Progenitor cell of endocrine pancreas (in vitro differentiated cells): ENCODE measurements around the gene TH. TPM values are rescaled to one million over a fixed set of nuclear protein-coding genes. Genes with fewer than 3 reads are reported as not detected.

Source experiments
- DNase-seq: peaks from one replicate; pipeline ENCODE4 v3.0.0; 2021; ENCODE audit warnings: low spot score; ENCODE audit not compliant: unreplicated experiment
- H3K27ac Mint-ChIP-seq: 2 replicates; pipeline ENCODE4 v1.8.0; 2021; ENCODE audit warnings: mild to moderate bottlenecking, moderate library complexity, mixed read lengths
- H3K27me3 Mint-ChIP-seq: 2 replicates; pipeline ENCODE4 v1.8.0; 2021; ENCODE audit warnings: mixed read lengths
- H3K36me3 Mint-ChIP-seq: 2 replicates; pipeline ENCODE4 v1.8.0; 2022; ENCODE audit warnings: mixed read lengths; ENCODE audit not compliant: insufficient read depth
- H3K4me1 Mint-ChIP-seq: 2 replicates; pipeline ENCODE4 v1.8.0; 2021; ENCODE audit warnings: low read depth, mixed read lengths
- H3K4me3 Mint-ChIP-seq: 2 replicates; pipeline ENCODE4 v1.8.0; 2021; ENCODE audit warnings: low read depth, mild to moderate bottlenecking, moderate library complexity, mixed read lengths
- H3K9me3 Mint-ChIP-seq: 2 replicates; pipeline ENCODE4 v1.8.0; 2021; ENCODE audit warnings: low read depth, mixed read lengths
- CTCF ChIP-seq: fragments of 200-600 bp; sonication (generic); IDR thresholded peaks from one replicate; pipeline ENCODE4 v1.5.0; 2021; ENCODE audit warnings: antibody characterized with exemption, mild to moderate bottlenecking; ENCODE audit not compliant: unreplicated experiment
- total RNA-seq: library from RNA; stranded (reverse); gene quantifications from 2 replicates; pipeline ENCODE4 v1.2.1, GENCODE V29; 2021

The TH gene
- total RNA-seq, 1 donor from 2014 or later: 0.53 TPM

GRCh38 chr11:2146051-2146450, 25.6 kb downstream of the TH start:
- peaks cover 3% of the 10 kb centered on the region for H3K36me3 Mint-ChIP-seq
- H3K4me3 Mint-ChIP-seq: peak overlapping the region; percentile 49
- H3K27me3 Mint-ChIP-seq: peaks cover 84% of the 10 kb centered on the region
- no peak for TF ChIP-seq CTCF
- H3K9me3 Mint-ChIP-seq: no peaks in the 10 kb centered on the region
- peak overlapping the region; percentile 81 for H3K27ac Mint-ChIP-seq
- DNase-seq: no peak
- peaks cover 12% of the 10 kb centered on the region for H3K4me1 Mint-ChIP-seq

GRCh38 chr11:2144544-2145248, 26.9 kb downstream of the TH start:
- Mint-ChIP-seq H3K27ac (no peak overlapping the region), H3K4me1 (peaks cover 10% of the 10 kb centered on the region), H3K4me3 (peak overlapping the region; percentile 60), H3K9me3 (no peaks in the 10 kb centered on the region), H3K27me3 (peaks cover 74% of the 10 kb centered on the region), H3K36me3 (peaks cover 3% of the 10 kb centered on the region)
- DNase-seq: no peak
- TF ChIP-seq CTCF: no peak

- Mint-ChIP-seq H3K27ac (peak overlapping the region; percentile 33), H3K9me3 (no peaks in the 10 kb centered on the region), H3K27me3 (peaks cover 71% of the 10 kb centered on the region), H3K4me1 (peaks cover 10% of the 10 kb centered on the region), H3K36me3 (peaks cover 3% of the 10 kb centered on the region), H3K4me3 (peak overlapping the region; percentile 91)
- TF ChIP-seq CTCF: peak; percentile 44
- DNase-seq: no peak
These were observed 27.6 kb downstream of the TH start for GRCh38 chr11:2143799-2144543.

GRCh38 chr11:2143477-2143798, 28.2 kb downstream of the TH start:
- no peak for DNase-seq
- Mint-ChIP-seq H3K27me3 (peaks cover 65% of the 10 kb centered on the region), H3K27ac (peak overlapping the region; percentile 33), H3K4me3 (peak overlapping the region; percentile 91), H3K9me3 (no peaks in the 10 kb centered on the region), H3K36me3 (peaks cover 3% of the 10 kb centered on the region), H3K4me1 (peaks cover 10% of the 10 kb centered on the region)
- TF ChIP-seq CTCF: no peak

- H3K4me1 Mint-ChIP-seq: peaks cover 10% of the 10 kb centered on the region
- H3K4me3 Mint-ChIP-seq: peak overlapping the region; percentile 91
- H3K27ac Mint-ChIP-seq: peak overlapping the region; percentile 87
- H3K36me3 Mint-ChIP-seq: peaks cover 3% of the 10 kb centered on the region
- no peak for DNase-seq
- peaks cover 59% of the 10 kb centered on the region for H3K27me3 Mint-ChIP-seq
- no peak for TF ChIP-seq CTCF
- H3K9me3 Mint-ChIP-seq: no peaks in the 10 kb centered on the region
These were observed 28.8 kb downstream of the TH start for GRCh38 chr11:2142762-2143202.
